Mammary epithelial cell (primary cell): ENCODE results near the gene RTN4R.

ENCODE experiments used
- EZH2 ChIP-seq: IDR thresholded peaks from 2 replicates; pipeline ENCODE4 v1.6.1; 2012; ENCODE audit warnings: low read length, inconsistent platforms, borderline replicate concordance
- TF ChIP-seq, protein P1 (sequence below), 2 donors: IDR thresholded peaks in 1 of 2; conservative IDR thresholded peaks in 1 of 2; 2 replicates each; pipeline ENCODE4 v1.5.1; 2011 to 2012; ENCODE audit warnings: inconsistent platforms in 2 of 2, low read length in 2 of 2, mild to moderate bottlenecking in 2 of 2, control low read depth in 1 of 2, low read depth in 1 of 2; ENCODE audit not compliant: insufficient read depth in 1 of 2; ENCODE audit errors: extremely low read depth in 1 of 2

DNA sequence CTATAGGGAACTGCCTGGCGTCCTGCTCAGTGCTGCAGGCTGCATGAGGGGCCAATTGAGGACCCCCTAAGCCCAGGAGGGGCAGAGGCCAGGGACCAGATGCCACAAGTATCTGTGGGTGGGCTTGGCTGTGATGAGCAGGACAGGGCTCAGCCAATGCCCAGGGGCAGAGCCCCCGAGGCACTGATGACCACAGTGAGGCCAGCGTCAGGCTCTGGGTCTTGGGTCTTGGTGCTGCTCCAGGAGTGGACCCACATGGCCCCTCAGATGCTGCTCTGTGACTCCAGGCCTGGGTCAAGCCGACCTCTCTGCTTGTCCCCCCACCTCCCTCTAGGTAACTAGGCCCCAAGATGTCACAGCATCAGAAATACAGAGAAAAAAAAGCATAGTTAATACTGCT is 50.6 kb downstream of the RTN4R start:
- TF ChIP-seq, protein P1, sequence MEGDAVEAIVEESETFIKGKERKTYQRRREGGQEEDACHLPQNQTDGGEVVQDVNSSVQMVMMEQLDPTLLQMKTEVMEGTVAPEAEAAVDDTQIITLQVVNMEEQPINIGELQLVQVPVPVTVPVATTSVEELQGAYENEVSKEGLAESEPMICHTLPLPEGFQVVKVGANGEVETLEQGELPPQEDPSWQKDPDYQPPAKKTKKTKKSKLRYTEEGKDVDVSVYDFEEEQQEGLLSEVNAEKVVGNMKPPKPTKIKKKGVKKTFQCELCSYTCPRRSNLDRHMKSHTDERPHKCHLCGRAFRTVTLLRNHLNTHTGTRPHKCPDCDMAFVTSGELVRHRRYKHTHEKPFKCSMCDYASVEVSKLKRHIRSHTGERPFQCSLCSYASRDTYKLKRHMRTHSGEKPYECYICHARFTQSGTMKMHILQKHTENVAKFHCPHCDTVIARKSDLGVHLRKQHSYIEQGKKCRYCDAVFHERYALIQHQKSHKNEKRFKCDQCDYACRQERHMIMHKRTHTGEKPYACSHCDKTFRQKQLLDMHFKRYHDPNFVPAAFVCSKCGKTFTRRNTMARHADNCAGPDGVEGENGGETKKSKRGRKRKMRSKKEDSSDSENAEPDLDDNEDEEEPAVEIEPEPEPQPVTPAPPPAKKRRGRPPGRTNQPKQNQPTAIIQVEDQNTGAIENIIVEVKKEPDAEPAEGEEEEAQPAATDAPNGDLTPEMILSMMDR (conservative IDR thresholded peaks at IDR 0.05 in 1 of 2, IDR thresholded peaks at IDR 0.05 in 1 of 2; ENCODE audit: extremely low read depth in 1 of 2, insufficient read depth in 1 of 2, low read depth in 1 of 2, low read length in 2 of 2) = no peak
- TF ChIP-seq EZH2 = no peak
